HG03457 (cell line): ENCODE measurements around the gene UPF3A.

Source experiments
- ATAC-seq: cut with Tn5 transposase; IDR thresholded peaks from one replicate; pipeline ENCODE4 v1.9.1; 2021; ENCODE audit warnings: moderate number of reproducible peaks; ENCODE audit not compliant: unreplicated experiment

UPF3A gene

DNA sequence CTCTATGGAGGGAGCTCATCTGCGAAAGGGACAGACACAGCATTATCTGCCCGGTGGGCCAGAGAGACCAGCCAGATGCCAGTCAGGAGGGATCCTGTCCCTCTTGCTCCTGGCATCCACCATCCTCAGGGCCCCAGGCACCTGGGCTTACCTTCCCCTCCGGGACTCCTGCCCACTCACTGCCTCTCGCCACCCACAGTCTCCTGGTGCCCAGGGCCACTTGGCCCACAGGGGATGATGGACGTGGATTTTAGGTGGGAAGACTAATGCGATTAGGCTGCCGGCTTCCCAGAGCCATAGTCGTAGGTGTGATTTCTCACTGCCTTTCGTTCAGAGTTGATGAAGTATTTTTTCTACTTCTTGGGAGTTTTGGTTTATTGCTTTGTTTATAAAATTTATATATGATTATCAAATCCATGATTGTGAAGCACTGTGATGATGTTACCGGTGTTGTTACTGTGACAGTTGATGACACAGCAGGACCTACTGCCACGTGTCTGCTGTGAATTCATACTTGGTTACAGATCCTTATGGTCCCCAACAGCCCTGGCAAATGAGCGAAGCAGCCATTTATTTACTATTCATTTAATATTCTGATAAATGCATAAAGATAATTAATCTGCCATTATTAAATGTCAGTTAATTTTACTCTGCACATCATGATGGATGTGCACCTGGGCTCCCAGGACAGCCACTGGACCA, 18.4 kb downstream of the UPF3A start:
- no peak for ATAC-seq

DNA sequence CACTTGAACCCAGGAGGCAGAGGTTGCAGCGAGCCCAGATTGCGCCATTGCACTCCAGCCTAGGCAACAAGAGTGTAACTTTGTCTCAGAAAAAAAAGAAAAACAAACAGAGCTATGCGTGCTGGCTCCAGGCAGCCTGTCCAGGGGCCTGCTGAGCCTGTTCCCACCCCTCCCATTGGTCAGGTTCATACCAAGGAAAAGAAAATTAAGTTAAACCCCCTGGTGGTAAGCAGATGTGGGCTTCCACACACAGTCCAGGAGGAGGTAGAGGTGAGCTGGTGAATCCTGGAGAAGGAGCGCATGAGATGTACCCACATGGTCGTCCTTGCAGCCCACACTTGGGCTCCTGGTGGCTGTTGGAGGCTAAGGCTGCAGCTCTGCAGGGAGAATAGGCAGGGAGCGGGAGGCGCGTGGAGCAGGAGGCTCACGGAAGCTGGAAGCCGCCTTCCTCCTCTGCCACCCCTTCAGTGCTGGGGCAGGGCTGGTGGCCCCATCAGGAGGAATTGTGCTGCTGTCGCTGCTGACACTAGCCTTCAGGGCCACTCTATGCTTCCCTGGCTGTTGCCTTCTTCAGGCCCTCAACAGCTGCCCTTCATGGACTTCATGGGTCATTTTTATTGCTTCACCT, 22.4 kb downstream of the UPF3A start:
- no peak for ATAC-seq

DNA sequence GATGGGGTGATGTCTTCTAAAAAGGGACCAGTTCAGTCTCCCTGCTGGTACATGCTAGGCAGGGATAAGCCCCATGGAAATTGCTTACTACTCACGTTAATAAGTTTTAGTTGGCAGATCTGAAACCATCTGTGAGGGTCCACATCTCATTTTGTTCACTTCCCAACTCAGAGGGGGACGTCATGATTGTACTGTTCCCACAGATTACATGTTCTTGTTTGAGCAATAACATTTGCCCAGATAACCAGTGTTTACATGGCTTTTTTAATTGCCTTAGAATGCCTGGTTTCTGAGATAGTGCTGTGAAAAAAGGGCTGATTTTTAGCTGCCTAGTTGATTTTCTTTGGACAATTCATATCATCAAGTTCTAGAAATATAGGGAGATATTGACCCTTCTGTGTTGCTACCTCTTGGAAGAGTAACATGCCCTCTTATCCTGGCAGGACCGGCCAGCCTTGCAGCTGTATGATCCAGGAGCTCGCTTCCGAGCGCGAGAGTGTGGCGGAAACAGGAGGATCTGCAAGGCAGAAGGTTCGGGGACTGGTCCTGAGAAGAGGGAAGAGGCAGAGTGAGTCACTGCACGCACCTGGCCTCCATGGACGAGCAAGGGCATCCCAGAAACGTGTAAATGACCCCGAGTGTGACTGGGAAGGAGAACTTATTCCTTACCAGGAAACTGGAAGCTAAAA, 23.1 kb downstream of the UPF3A start:
- no peak for ATAC-seq

DNA sequence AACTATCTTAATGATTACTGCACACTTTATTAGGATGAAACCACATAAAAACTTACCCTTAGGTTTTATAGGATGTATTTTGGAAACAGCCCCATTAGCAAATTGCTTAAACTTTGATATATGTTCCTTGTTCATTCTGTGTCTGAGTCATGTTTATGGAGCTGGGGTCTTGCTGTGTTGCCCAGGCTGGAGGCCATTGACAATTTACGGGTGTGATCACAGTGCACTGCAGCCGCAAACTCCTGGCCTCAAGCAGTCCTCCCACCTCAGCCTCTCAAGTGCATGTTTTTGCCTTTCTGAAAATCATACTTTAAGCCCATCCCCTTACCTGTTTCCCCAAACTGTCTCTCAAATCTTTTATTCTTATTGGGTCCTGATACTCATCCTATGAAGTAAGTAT, 27.7 kb downstream of the UPF3A start:
- ATAC-seq: no peak

DNA sequence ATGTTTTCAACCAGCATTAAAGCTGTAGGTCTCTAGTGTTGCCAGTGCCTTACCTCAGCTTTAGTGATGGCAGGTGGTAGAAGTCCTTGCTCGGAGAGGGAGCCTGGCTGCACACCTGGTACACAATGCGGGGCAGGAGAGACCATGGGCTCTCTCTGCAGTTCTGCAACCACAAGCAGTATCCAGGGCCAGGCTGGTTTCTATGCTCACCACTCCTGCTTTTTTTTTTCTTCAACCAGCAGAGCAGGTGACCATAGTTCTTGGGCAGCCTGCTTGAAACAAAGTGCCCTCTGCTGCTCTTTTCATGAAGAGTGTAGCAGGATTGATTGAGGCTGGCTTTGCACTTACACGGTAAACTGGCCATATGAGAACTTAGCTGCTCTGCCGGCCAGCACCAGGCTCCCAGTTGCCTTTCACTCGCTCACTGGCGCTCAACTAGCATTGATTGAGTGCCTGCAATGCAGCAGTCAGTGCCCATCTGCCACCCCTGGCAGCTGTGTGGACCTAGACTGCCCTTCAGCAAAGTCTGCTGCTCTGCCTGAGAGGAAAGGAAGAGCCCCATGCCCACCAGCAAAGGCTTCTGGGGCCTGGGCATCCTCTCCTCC, 28.5 kb downstream of the UPF3A start:
- no peak for ATAC-seq

DNA sequence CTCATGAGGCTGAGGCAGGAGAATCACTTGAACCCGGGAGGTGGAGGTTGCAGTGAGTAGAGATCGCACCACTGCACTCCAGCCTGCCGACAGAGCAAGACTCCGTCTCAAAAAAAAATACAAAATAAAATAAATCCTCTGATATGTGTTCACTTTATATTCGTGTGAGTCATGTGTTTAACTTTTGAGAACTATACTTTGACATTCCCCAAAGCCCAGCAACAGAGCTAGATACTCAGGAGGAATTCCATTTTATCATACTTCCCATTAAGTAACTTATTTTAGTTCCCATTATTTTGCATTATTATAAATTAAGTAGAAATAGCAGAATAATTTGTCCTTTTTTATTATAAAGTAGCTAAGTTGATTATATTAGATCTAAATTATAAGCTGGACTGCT, 29.6 kb downstream of the UPF3A start:
- ATAC-seq: no peak

DNA sequence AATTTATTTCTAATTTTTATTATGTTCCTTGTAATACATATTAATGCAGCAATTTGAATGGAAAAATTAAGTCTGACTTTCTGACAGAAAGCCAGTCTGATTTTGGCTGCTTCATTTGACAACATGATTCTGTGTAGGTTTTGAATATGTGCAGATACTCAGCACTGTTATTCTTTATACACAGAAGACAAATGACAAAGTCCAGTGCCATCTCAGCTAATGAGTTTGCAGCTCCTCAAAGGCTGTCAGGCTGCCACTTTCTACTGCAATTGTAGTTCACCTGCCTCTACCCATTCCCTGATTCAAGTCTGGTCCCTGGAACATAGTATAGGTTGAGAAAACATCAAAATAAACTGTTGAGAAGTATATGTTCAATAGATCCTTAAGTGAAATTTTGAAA, 30.0 kb downstream of the UPF3A start:
- ATAC-seq: no peak

DNA sequence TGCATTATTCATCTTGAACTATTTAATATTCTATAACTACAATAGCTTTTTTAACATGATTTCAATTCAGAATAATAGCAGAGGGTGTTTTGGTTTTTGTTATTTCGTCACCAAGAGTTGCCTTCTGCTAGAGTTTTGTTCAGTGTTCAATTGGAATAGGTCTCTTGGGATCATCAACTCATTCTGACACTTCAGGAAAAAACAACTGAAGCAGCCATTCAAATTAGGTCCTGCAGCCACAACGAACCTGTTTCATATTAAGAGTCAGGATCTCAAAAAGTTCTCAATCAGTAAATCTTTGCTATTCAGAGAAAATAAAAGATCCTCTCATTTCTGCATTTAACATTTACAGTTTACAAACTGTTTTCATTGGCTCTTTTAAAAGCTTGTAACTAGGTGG, 30.5 kb downstream of the UPF3A start:
- ATAC-seq: no peak

DNA sequence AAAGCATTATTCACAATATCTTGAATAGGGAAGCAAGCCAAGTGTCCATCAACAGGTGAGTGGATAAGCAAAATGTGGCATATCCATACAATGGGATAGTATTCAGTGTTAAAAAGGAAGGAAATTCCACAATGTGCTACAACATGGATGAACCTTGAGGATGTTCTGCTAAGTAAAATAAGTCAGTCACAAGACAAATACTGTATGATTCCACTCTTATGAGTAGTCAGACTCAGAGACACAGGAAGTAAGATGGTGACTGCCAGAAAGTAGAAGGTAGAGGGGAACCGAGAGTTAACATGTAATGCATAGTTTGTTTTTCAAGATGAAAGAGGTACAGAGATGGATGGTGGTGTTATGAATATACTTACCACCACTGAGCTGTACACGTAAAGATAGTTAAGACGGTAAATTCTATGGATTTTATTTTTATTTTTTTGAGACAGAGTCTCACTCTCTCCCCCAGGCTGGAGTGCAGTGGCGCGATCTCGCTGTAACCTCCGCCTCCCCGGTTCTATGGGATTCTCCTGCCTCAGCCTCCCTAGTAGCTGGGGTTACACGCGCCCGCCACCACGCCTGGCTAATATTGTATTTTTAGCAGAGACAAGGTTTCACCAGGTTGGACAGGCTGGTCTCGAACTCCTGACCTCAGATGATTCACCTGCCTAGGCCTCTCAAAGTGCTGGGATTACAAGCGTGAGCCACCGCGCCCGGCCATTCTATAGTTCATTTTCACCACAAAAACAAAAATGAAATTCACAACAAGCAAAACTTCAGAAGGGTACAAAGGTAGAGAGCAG, 31.9 kb downstream of the UPF3A start:
- no peak for ATAC-seq

DNA sequence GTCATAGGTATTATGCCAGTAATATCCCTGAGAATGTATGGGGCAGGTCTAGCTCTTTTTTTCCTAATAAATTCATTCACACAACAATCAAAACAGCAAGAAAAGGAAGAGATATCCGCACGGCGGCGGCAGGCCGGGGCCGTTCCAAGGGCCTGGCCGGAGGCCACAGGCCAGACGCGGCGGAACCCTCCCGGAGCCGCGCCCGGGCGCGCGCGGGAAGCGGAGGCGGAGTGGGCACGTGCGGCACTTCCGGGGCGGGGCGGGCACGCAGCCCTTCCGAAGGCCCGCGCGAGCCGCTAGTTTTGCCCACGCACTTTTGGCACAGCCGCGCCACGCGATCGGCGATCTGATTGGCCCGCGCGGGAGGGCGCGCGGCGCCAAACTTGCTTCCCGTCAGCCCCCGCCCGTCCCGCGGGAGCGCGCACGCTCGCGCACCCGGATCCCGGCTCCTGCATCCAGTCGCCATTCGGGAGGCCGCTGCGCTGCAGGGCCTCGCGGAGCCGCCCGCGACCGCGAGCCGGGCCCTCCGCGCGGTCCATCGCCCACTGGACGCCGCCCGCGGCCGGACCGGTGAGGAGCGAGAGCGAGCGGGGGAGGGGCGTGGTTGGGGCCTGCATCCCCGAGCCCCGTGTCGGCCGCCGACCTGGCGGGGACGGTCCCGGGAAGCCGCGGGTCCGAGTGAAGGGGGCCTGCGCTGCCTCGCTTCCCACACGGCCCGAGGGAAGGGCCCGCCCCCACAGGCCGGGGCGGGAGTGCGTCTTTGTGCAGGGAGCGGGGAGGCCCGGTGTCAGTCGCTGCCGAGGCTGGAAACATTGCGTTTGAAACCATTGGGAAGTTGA, 32.9 kb downstream of the UPF3A start, which contains the start of gene CHAMP1:
Gene CHAMP1, plus strand, starts transcription at position 430 of the 839 bp plus-strand sequence. CDS start 9,340 bp downstream, outside the sequence.
- peak; percentile 71 for ATAC-seq

DNA sequence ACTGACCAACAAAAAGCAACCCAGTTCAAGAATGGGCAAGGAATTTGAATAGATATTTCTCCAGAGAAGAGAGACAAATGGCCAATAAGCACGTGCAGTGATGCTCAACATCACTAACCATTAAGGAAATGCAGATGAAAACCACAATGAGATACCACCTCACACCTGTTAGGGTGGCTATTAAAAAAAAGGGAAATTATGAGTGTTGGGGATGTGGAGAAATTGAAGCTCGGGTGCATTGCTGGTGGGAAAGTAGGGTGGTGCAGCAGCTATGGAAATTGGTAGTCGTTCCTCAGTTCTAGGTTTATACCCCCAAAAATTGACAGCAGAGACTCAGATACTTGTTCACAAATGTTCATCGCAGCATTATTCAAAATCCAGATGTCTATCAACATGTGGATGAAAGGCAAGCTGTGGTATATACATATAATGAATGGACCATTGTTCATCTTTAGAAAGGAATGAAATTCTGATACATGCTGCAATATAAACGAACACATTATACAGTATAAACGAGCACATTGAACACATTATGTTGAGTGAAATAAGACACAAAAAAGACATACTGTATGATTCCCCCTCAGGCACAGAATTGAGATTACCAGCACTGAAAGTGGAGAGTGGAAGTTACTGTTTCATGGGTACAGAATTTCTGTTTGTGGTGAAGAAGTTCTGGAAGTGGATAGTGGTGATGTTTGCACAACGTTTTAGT, 33.8 kb downstream of the UPF3A start:
- ATAC-seq: peak; percentile 8

DNA sequence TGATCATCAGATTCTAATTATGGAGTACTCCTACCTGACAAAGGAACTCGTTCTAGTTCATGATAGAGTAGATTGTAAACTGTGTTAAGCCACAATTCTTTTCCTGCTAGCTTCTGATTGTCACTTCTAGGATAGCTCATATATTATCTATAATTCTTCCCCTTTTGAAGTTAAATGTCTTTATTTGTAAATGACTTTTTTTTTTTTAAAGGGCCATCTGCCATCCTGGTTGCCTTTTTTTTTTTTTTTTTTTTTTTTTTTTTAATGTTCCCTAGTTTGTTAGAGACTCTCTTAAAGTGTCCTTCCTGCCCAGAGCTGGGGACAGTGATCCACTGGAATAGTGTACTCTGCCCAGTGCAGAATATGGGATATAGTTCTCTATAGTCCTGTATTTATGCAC, 37.2 kb downstream of the UPF3A start:
- no peak for ATAC-seq

DNA sequence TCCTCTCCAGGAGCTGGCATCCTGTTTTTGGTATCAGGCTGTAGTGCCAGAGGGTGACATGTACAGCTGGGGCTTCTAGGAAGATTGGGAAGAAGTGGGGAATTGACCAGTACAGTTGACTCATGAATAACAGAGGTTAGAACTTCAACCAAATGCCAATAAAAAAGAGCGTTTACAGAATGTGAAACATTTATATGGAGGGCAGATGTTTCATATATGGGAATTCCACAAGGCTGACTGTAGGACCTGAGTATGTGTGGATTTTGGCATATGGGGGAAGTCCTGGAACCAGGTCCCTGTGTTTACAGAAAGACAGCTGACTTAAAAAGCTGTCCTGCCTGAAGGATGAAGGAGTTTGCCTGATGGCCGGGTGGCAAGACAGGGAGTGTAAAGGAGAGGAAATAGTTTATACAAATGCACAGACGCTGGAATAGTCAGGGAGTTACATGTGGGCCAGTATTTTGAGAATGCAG, 38.1 kb downstream of the UPF3A start:
- no peak for ATAC-seq

DNA sequence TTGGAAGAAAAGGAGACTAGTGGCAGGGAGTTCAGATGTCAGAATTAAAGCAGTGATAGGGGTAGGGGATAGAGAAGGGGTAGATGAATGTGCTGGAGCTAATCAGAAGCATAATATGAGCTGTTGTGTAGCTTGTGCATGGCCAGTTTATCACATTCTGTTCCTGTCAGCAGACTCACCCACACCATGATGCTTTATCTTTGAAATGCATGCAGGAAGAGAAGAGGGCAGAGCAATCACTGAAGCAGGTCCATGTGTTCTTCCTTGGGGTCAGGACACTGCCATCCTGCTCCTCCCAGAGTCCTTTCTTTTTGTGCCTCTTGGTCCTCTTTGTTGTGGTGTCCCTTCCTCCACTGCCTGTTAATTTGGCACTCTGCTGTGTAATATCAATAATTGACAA, 38.7 kb downstream of the UPF3A start:
- ATAC-seq: no peak

DNA sequence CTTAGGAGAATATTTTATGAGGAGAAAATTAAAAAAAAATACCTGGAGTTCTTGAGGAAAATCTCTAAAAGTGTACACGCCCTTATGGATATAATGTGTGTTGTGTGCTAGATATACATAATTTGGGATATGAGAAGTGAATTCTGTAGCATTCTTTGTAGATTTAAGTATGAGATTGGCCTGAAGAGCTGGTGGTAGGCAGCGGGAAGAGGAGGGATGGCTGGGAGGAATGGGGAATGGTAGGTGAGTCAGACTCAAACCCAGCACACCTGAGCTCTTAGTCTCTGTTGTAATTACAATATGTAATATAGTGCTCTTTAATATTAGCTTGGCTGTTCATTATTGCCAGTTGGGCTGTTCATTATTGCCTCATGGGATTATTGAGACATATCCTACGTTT, 39.9 kb downstream of the UPF3A start:
- ATAC-seq: no peak

DNA sequence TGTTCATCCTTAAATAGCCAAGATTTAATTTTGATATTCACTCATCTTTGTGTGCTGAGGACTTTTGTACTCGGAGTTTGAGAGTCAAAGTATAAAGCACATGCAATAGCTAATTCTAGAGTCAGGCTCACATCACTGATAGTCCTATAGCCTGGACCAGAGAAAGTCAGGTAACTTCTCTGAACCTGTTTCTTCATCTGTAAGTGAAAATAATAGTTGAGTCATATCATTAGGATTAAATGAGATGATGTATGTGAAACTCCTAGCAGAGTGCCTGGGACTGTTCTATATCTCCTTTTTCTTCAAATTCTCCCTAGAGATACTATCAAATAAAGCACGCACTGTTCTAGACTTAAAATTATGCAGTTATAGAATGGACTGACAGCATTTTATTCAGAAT, 41.9 kb downstream of the UPF3A start:
- ATAC-seq: no peak

DNA sequence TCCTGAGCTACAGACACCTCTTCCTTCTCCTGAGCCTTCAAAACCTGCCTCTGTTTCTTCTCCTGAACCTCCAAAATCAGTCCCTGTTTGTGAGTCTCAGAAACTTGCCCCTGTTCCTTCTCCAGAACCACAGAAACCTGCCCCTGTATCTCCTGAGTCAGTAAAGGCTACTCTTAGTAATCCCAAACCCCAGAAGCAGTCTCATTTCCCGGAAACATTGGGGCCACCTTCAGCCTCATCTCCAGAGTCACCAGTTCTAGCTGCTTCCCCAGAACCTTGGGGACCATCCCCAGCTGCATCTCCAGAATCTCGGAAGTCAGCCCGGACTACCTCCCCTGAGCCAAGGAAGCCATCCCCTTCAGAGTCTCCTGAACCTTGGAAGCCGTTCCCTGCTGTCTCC, 42.9 kb downstream of the UPF3A start:
- no peak for ATAC-seq

DNA sequence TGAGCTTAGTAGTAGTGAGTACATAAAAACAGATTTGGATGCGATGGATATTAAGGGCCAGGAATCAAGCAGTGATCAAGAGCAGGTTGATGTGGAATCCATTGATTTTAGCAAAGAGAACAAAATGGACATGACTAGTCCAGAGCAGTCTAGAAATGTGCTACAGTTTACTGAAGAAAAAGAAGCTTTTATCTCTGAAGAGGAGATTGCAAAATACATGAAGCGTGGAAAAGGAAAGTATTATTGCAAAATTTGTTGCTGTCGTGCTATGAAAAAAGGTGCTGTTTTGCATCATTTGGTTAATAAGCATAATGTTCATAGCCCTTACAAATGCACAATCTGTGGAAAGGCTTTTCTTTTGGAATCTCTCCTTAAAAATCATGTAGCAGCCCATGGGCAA, 44.3 kb downstream of the UPF3A start:
- no peak for ATAC-seq

DNA sequence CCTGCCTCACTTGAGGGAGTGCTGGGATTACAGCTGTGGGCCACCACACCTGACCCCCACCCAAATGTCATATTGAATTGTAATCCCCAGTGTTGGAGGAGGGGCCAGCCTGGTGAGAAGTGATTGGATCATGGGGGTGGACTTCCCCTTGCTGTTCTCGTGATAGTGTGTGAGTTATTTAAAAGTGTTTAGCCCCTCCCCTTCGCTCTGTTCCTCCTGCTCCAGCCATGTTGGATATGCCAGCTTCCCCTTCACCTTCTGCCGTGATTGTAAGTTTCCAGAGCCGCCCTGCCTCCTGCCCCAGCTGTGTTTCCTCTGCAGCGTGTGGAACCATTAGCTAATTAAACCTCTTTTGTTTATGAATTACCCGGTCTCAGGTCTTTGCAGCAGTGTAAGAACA, 46.6 kb downstream of the UPF3A start:
- ATAC-seq: no peak
